GM21717 (cell line): ENCODE results near the gene PRMT7.
A peak's percentile ranks its signal among the peaks of the same experiment; 100 is the strongest.

Source experiments
- ATAC-seq: cut with Tn5 transposase; IDR thresholded peaks from one replicate; pipeline ENCODE4 v1.9.1; 2021; ENCODE audit warnings: mild to moderate bottlenecking, moderate library complexity; ENCODE audit not compliant: unreplicated experiment

The PRMT7 gene

DNA sequence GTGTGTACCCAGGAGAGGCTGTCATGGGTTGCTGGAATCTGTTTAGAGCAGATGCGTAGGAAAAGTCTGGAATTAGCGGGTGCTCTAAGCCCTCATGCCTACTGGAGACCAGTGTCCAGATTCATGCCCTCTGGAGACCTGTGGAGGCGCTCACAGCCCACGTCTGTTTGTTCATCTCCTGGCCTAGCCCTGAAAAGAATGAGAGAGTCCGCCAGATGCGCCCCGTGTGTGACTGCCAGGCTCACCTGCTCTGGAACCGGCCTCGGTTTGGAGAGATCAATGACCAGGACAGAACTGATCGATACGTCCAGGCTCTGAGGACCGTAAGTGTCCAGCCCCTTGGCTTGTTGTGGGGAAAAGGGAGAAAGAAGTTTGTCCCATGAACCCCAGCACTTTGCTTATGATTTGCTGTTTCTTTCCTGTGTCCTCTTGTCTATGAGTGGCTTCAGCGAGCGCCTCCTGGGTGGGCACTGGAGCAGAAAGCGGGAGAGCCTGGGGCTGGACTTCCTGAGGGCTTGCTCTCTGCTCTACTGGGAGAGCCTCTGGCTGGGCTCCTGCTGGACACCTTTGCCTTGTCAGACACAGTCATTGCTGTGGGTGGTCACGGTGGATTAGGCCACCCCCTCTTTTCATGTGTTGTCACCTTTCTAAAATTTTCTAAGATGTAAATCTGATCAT is 35.3 kb downstream of the PRMT7 start:
- no peak for ATAC-seq

DNA sequence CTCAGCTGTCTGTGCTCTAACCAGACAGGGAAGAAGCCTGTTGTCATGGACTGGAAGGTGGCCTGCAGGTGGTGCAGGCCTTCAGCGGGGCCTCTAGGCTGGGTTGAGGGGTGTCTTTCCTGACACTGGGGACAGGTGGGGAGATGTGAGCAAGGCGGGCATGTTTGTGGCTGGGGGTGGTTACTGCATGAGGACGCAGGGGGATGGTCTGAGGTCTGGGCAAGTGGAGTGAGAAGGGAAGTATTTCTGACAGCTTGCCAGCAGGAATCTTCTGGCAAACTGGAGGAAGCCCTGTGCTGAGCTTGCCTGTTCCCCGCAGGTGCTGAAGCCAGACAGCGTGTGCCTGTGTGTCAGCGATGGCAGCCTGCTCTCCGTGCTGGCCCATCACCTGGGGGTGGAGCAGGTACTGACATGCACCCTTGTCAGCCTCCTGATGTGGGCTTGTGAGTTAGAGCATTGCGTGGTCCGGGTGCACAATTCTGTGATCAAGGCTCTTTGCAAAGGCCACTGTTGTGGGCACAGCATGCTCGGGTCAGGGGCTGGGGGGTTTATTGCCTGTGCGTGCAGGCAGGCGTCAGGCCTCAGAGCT is 36.2 kb downstream of the PRMT7 start:
- no peak for ATAC-seq

GRCh38 chr16:68347605-68348004 is 36.8 kb downstream of the PRMT7 start:
- ATAC-seq = no peak

GRCh38 chr16:68348639-68349445 is 38.0 kb downstream of the PRMT7 start:
- ATAC-seq = no peak

DNA sequence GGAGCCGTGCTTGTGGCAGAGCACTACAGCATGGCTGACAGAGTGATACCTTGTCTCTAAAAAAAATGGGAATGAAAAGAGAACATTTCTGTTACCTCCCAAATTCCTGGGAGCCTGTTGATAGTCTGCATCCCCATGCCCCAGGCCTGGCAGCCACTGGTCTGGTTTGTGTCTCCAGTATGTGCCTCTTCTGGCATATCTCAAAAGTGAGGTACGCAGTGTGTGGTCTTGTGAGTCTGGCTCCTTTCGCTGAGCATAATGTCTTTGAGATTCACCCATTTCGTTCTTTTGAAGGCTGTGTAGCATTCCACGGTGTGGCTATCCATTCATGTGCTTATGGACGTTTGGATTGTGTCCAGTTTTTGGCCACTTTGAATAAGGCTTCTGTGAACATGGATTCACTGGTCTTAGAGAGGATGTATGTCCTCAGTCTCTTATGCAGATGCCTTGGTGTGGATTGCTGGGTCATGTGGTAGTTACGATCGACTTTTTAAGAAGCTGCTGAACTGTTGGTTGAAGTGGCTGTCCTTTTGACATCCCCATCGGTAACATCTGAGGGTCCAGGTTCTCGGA is 39.1 kb downstream of the PRMT7 start:
- no peak for ATAC-seq

DNA sequence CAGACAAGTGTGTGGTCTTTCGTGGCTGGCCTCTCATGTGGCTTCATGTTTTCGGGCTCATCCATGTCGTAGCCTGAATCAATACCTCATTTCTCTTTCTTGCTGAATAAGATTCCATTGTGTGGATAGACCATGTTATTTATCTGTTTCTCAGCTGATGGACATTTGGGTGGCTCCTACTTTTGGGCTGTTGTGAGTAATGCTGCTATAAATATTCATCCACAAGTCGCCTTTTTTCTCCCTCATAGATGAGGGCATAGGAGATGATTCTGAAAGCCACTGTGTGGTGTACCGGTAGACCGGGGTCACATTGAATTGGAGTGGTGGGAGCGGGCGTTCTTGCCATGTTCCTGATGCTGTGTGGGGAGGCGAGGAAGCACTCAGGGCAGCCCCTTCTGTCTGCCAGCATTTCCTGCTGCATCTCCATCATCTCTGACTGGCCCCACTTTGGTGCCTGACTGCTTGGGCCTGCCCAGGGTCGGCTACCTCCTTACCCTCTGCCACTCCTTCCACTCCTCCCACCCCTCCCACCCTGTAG is 40.1 kb downstream of the PRMT7 start:
- ATAC-seq = no peak

GRCh38 chr16:68351463-68351862 is 40.6 kb downstream of the PRMT7 start:
- ATAC-seq = no peak

GRCh38 chr16:68351991-68352431 is 41.2 kb downstream of the PRMT7 start:
- ATAC-seq = no peak

GRCh38 chr16:68353366-68353765 is 42.5 kb downstream of the PRMT7 start:
- ATAC-seq = no peak

- ATAC-seq = no peak
These were observed 44.0 kb downstream of the PRMT7 start for GRCh38 chr16:68354816-68355215.

GRCh38 chr16:68355447-68356248 is 44.8 kb downstream of the PRMT7 start:
- peak; percentile 10 for ATAC-seq

GRCh38 chr16:68356249-68356918 is 45.6 kb downstream of the PRMT7 start:
- peak; percentile 75 for ATAC-seq

DNA sequence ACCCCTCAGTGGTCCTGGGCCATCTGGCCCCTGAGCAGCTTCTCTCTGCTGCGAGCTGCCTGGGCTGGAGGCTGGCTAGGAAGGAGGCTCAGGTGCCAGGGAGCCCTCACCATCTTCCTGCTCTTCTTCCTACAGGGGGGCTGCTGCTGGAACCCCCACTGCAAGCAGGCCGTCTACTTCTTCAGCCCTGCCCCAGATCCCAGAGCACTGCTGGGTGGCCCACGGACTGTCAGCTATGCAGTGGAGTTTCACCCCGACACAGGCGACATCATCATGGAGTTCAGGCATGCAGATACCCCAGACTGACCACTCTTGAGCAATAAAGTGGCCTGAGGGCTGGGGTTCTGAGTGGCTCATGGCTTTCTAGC is 46.1 kb downstream of the PRMT7 start:
- no peak for ATAC-seq

DNA sequence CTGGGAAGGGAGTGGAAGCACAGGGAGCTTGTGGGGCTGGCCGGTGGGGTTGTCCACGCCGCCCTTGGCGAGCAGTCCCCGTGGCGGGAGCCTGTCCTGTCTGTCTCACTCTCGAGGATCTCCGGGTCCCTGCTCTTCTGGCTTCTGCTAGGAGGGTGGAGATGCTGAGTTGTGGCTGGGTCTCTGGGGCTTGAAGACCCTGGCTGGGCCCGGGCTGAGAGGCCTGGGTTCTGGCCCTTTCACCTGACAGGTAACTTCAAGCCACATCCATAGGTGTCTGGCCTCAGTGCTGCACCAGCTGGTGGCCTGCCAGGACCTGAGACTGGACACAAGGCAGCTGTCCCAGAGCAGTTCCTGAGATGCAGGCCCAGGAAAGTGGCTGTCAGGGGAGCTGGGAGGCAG is 46.7 kb downstream of the PRMT7 start:
- ATAC-seq = no peak

DNA sequence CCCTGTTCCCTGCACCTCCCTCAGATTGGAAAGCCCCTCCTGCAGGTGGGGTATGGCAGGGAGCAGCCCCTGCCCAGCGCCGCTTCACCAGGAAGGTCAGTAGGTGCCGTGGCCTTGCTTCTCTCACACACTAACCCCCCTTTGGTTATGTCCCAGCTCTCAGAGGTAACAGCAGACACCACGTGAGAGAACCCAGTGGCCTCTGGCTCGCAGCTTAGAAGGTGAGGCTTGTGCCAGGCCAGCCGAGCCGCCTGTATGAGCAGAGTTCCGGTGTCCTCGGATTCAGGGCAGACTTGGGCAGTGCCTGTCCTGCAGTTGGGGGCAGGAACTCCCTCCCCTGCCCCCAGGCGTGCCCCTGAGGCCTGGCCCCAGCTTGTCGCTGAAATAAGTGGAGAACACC is 47.1 kb downstream of the PRMT7 start:
- no peak for ATAC-seq

GRCh38 chr16:68358951-68359350 is 48.1 kb downstream of the PRMT7 start:
- ATAC-seq = no peak

DNA sequence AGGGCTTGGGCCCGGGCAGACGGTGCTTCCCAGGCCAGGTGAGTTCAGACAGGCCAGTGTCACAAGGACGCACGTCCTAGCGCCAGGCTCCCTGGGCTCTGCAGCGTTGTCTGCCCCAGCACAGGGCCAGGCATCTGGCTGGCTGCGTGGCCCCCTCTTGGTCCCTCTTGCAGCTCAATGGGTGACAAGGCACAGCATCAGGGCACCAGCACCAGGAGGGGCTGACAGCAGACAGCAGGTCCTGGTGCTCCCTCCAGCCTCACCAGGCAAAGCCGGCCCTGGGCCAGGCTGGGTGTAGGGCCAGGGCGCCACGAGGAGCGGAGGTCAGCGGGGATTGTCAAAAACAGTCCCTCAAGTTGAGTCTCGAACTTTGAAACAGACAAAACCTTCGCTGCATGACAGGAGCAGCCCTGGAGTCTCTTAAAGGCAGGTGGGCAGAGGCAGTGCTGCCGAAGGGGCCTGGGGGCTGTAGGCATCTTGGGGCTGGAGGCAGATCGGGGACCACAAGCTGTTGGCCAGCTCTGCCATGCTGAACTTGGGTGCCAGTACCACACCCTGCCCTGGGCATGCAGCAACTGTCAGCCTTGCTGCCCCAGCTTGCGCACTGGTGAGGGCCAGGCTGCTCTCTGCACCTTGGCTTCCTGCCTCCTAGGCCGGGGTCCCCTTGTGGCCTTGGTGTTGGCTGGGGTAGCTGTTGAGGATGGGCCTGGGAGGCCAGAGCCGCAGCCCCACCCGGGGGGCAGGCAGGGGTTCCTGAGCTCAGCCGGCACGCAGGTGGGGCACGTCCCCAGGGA is 48.8 kb downstream of the PRMT7 start:
- ATAC-seq = no peak

- ATAC-seq = no peak
These were observed 49.7 kb downstream of the PRMT7 start for GRCh38 chr16:68360547-68360946.

DNA sequence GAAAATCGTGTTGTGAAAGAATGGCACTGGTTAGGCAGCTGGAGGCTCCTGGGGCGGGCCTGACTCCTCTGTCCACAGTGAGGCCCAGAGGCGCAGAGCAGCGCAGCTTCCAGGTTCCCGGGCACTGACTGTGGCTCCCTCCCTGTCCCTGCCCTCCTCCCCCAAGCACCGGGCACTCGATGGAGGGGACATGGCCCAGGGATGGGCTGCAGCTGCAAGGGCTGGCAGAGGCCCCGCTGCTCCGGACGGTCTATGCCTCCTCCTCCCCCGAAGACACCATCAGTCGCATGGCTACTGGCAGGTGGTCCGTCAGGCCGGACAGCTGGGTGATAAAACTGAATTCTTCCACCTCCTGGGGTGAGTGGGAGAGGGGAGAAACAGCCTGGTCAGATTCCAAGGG is 50.1 kb downstream of the PRMT7 start:
- ATAC-seq = no peak
